Immature natural killer cell (primary cell): Measurements from ENCODE around the gene RGL3. TPM values are rescaled to one million over a fixed set of nuclear protein-coding genes. Genes with fewer than 3 reads are reported as not detected.
"Not testable (repeated sequence)": the region's sequence is repeated elsewhere in the genome, so short reads cannot be mapped to it uniquely, and the experiment has no call there.

ENCODE experiments used
- DNase-seq, 3 donors: peaks; one replicate each; pipeline ENCODE4 v3.0.0; 2022; ENCODE audit warnings: mixed read lengths in 1 of 3
- H3K27ac Mint-ChIP-seq, 6 donors: one replicate each; pipeline ENCODE4 v1.8.0; 2020; ENCODE audit warnings: mixed read lengths in 6 of 6, mild to moderate bottlenecking in 5 of 6, inconsistent platforms in 4 of 6, moderate library complexity in 3 of 6
- H3K27me3 Mint-ChIP-seq, 3 donors: one replicate each; pipeline ENCODE4 v1.8.0; 2020 to 2021; ENCODE audit warnings: low read depth in 3 of 3, mild to moderate bottlenecking in 3 of 3, mixed read lengths in 3 of 3, moderate library complexity in 3 of 3, inconsistent platforms in 1 of 3
- H3K36me3 Mint-ChIP-seq, 3 donors: one replicate each; pipeline ENCODE4 v1.8.0; 2020; ENCODE audit warnings: mixed read lengths in 3 of 3, inconsistent platforms in 2 of 3, mild to moderate bottlenecking in 2 of 3
- H3K4me1 Mint-ChIP-seq, 2 donors: one replicate each; pipeline ENCODE4 v1.8.0; 2020; ENCODE audit warnings: inconsistent platforms in 2 of 2, mild to moderate bottlenecking in 2 of 2, mixed read lengths in 2 of 2, moderate library complexity in 1 of 2
- H3K4me3 Mint-ChIP-seq, 5 donors: one replicate each; pipeline ENCODE4 v1.8.0; 2020; ENCODE audit warnings: mild to moderate bottlenecking in 5 of 5, mixed read lengths in 5 of 5, inconsistent platforms in 3 of 5, moderate library complexity in 3 of 5
- H3K9me3 Mint-ChIP-seq, 6 donors: one replicate each; pipeline ENCODE4 v1.8.0; 2020; ENCODE audit warnings: mild to moderate bottlenecking in 6 of 6, mixed read lengths in 6 of 6, inconsistent platforms in 4 of 6, moderate library complexity in 3 of 6
- polyA plus RNA-seq, 3 donors: library from polyadenylated mRNA; unstranded; fragments of 300-500 nt; fragmentation: Illumina TruSeq; gene quantifications; one replicate each; pipeline ENCODE4 v1.2.3, GENCODE V29; 2021

Gene RGL3
- polyA plus RNA-seq, 3 donors from 2014 or later = not detected

GRCh38 chr19:11444059-11444458 lies 24.9 kb upstream of the RGL3 start:
- peaks cover 5 to 15% of the 10 kb centered on the region in 2 donors for H3K4me1 Mint-ChIP-seq
- peaks cover 0 to 17% (median 6%) of the 10 kb centered on the region in 3 donors for H3K36me3 Mint-ChIP-seq
- H3K4me3 Mint-ChIP-seq = no peak overlapping the region
- no peak overlapping the region for H3K27ac Mint-ChIP-seq
- no peak for DNase-seq
- H3K27me3 Mint-ChIP-seq = no peaks in the 10 kb centered on the region
- H3K9me3 Mint-ChIP-seq = no peaks in the 10 kb centered on the region

DNA sequence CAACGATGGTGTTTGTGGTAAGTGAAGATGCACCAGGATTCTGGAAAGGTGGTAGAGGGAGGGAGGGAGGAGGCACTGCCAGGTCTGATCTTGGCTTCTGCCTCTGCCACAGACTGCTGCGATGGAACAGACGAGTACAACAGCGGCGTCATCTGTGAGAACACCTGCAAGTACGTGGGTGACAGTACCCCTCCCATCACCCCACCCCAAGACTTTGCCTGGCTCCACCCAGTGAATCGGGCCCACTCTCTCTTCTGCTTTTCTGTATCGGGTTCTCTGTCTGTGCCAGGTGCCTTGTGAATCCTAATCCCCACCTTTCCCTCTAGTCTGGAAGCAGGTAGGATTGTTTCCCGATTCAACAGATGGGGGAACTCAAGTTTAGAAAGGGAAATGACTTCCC lies 18.8 kb upstream of the RGL3 start:
- Mint-ChIP-seq H3K27me3 (peaks cover 5 to 8% (median 6%) of the 10 kb centered on the region in 3 donors), H3K9me3 (no peaks in the 10 kb centered on the region), H3K4me1 (peaks cover 29 to 47% of the 10 kb centered on the region in 2 donors), H3K36me3 (peaks cover 3 to 25% (median 15%) of the 10 kb centered on the region in 3 donors), H3K27ac (peak overlapping the region in 2 of 6 donors; percentile 34 to 76), H3K4me3 (peak overlapping the region in 4 of 5 donors; percentile 40 to 100 (median 56))
- no peak for DNase-seq

DNA sequence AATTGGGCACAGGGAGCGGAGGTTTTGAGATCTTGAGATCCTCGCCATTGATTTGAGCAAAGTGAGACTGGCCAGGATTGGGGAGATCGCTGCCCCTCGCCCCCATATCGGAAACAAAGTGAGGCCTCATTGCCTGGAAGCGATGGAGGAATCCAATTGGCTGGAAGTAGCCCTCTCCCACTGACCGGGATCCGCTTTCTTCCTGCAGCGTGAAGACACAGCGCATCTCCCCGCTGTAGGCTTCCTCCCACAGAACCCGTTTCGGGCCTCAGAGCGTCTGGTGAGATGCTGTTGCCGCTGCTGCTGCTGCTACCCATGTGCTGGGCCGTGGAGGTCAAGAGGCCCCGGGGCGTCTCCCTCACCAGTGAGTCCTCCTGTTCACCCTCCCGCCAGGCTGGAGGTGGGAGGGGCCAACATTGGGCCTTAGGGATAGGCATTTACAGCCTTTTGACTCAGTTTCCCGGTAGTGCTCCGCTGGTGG lies 16.8 kb upstream of the RGL3 start:
- Mint-ChIP-seq H3K4me3 (peak overlapping the region; percentile 99 to 100 (median 100)), H3K4me1 (peaks cover 26 to 36% of the 10 kb centered on the region in 2 donors), H3K27ac (peak overlapping the region; percentile 92 to 99 (median 98)), H3K36me3 (peaks cover 3 to 15% (median 12%) of the 10 kb centered on the region in 3 donors), H3K27me3 (peaks cover 5 to 8% (median 6%) of the 10 kb centered on the region in 3 donors), H3K9me3 (no peaks in the 10 kb centered on the region)
- DNase-seq = peak in 1 of 3 donors; percentile 13

DNA sequence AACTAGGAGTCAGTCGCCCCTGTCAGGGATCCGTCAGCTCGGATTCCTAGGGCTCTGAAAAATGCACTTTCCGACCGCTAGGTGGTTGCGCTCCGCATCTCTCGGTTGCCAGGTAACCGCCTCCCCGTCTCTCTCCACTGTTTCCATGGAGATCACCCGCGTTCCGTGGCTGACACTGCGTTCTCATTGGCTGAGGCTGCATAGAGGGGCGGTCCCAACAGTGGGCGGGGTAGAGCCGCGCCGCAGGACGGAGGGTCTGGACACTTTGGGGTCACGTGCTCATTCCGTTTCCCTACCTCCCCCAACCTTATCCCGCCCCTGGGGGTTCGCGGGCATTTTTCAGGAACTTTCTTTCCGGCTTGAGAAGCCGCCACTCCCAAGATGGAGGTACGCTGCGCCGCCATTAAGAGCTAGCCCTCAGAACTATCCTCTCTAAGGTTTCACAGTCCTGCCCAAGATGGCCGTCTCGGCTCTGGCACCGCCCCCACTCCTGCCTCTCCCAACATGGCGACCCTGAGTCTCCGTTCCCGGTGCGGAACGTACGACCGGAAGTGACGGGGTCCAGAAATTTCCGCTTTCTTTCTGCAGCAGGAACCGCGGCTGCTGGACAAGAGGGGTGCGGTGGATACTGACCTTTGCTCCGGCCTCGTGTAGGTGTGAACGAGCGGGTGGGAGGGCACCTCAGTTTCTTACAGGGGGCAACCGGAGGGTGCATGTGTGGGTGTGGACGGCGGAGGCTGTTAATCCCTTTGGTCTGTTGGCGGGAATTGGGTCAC lies 16.1 kb upstream of the RGL3 start, which contains the start of the genes ODAD3 and PRKCSH:
Gene ODAD3, minus strand, starts transcription at position 65 of the 776 bp plus-strand sequence. CDS start 105 bp downstream, outside the sequence.
Gene PRKCSH, plus strand, starts transcription at position 579 of the 776 bp plus-strand sequence. CDS start 483 bp downstream, outside the sequence.
- peaks cover 3 to 11% (median 9%) of the 10 kb centered on the region in 3 donors for H3K36me3 Mint-ChIP-seq
- H3K27ac Mint-ChIP-seq = peak within 1 kb of the TSS; percentile 92 to 99 (median 98)
- H3K27me3 Mint-ChIP-seq = peaks cover 5 to 8% (median 6%) of the 10 kb centered on the region in 3 donors
- H3K4me1 Mint-ChIP-seq = peaks cover 24 to 32% of the 10 kb centered on the region in 2 donors
- H3K9me3 Mint-ChIP-seq = no peaks in the 10 kb centered on the region
- peak; percentile 98 to 99 (median 99) for DNase-seq
- peak within 1 kb of the TSS; percentile 99 to 100 (median 100) for H3K4me3 Mint-ChIP-seq

GRCh38 chr19:11434703-11435056 lies 15.6 kb upstream of the RGL3 start:
- Mint-ChIP-seq H3K4me1 (peaks cover 24 to 32% of the 10 kb centered on the region in 2 donors), H3K36me3 (peaks cover 3 to 11% (median 9%) of the 10 kb centered on the region in 3 donors), H3K9me3 (no peaks in the 10 kb centered on the region), H3K27ac (peak overlapping the region; percentile 92 to 99 (median 98)), H3K4me3 (peak overlapping the region; percentile 99 to 100 (median 100)), H3K27me3 (peaks cover 5 to 8% (median 6%) of the 10 kb centered on the region in 3 donors)
- DNase-seq = no peak

DNA sequence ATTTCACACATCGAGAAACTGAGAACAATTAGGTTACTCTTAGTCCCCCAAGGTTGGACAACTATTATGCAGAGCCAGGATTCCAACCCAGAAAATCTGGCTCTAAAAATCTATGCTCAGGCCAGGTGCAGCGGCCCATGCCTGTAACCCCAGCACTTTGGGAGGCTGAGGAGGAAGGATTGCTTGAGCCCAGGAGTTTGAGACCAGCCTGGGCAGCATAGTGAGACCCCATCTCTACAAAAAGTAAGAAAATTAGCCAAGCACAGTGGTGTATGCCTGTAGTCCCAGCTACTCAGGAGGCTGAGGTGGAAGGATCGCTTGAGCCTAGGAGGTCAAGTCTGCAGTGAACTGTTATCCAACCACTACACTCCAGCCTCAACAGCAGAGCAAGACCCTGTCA lies 14.4 kb upstream of the RGL3 start:
- H3K4me1 Mint-ChIP-seq = peaks cover 24 to 32% of the 10 kb centered on the region in 2 donors
- not testable (repeated sequence) for DNase-seq, H3K9me3 Mint-ChIP-seq, H3K27me3 Mint-ChIP-seq
- peak overlapping the region in 2 of 5 donors; percentile 21 to 26 for H3K4me3 Mint-ChIP-seq
- peaks cover 3 to 11% (median 9%) of the 10 kb centered on the region in 3 donors for H3K36me3 Mint-ChIP-seq
- peak overlapping the region in 1 of 6 donors; percentile 40 for H3K27ac Mint-ChIP-seq

- Mint-ChIP-seq H3K4me1 (peaks cover 17 to 19% of the 10 kb centered on the region in 2 donors), H3K4me3 (no peak overlapping the region), H3K27ac (no peak overlapping the region), H3K9me3 (no peaks in the 10 kb centered on the region), H3K36me3 (no peaks in the 10 kb centered on the region), H3K27me3 (peaks cover 7 to 16% (median 9%) of the 10 kb centered on the region in 3 donors)
- no peak for DNase-seq
These were observed 7.5 kb upstream of the RGL3 start for GRCh38 chr19:11426656-11427055.

DNA sequence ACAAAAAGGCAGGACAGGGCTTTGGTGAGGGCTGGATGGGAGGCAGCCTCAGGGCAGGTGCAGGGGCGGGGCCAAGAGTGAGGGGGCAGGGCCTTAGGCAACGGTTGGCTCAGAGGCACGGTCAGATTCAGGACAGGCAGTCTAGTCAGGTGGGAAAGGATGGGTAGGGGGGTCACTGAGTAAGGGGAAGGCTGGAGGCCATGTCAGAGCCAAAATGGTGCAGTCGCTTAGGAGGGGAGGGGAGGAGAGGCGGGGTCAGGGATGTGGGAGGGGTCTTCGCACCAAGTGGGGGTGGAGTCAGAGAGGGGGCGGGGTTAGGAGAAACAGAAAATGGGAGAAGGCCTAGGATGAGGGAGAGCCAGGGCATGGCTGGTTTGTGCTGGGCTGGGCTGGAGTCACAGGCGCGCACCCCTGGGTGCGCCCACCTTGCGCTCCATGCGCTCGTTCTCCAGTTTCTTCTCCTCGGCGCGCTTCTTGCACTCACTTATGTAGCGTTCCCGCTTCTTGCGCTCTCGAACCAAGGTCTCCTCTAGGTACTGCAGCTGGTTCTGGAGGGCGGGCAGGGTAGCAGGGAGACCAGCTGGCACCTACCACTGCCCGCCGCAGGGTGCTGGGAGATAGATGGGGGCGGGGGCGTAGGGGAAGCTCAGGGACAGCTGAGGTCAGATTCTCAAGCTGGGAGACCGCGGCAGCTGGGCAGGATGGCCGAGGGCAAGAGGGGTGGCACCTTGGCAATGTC lies 6.8 kb upstream of the RGL3 start:
- Mint-ChIP-seq H3K27ac (no peak overlapping the region), H3K36me3 (no peaks in the 10 kb centered on the region), H3K4me3 (no peak overlapping the region), H3K27me3 (peaks cover 12 to 17% (median 12%) of the 10 kb centered on the region in 3 donors), H3K9me3 (no peaks in the 10 kb centered on the region), H3K4me1 (peaks cover 24% of the 10 kb centered on the region in 2 donors)
- DNase-seq = no peak

DNA sequence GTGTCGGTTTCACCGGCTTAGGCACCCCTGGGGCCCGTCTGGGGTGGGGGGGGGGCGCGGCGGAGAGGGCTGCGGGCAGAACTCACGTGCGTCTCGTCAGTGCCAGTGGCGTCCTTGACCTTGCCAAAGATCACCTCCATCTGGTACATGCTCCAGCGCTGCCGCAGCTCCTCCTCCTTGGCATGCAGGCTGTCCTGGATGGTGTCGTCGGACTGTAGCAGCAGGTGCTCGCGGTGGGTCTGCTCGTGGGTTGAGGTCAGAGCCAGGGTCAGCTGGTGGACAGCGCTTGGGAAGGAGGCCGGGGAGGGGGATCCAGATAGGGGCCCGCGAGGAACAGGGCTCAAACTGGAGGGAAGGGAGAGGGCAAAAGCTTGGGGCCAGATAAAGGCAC lies 4.7 kb upstream of the RGL3 start:
- Mint-ChIP-seq H3K4me1 (peaks cover 30 to 31% of the 10 kb centered on the region in 2 donors), H3K27ac (no peak overlapping the region), H3K4me3 (no peak overlapping the region), H3K9me3 (no peaks in the 10 kb centered on the region), H3K27me3 (peaks cover 15 to 24% (median 16%) of the 10 kb centered on the region in 3 donors), H3K36me3 (no peaks in the 10 kb centered on the region)
- DNase-seq = no peak

- peak overlapping the region; percentile 77 to 87 (median 84) for H3K4me3 Mint-ChIP-seq
- DNase-seq = no peak
- peak overlapping the region in 1 of 6 donors; percentile 53 for H3K27ac Mint-ChIP-seq
- no peaks in the 10 kb centered on the region for H3K36me3 Mint-ChIP-seq
- H3K4me1 Mint-ChIP-seq = peaks cover 30 to 31% of the 10 kb centered on the region in 2 donors
- no peaks in the 10 kb centered on the region for H3K9me3 Mint-ChIP-seq
- peaks cover 14 to 26% (median 16%) of the 10 kb centered on the region in 3 donors for H3K27me3 Mint-ChIP-seq
These were observed 4.2 kb upstream of the RGL3 start for GRCh38 chr19:11423164-11423790.

GRCh38 chr19:11422163-11423065 lies 3.3 kb upstream of the RGL3 start:
- Mint-ChIP-seq H3K4me3 (peak overlapping the region; percentile 77 to 87 (median 84)), H3K27ac (peak overlapping the region in 3 of 6 donors; percentile 10 to 75 (median 34)), H3K27me3 (peaks cover 15 to 25% (median 16%) of the 10 kb centered on the region in 3 donors), H3K4me1 (peaks cover 30 to 31% of the 10 kb centered on the region in 2 donors), H3K36me3 (no peaks in the 10 kb centered on the region), H3K9me3 (no peaks in the 10 kb centered on the region)
- peak; percentile 69 to 76 (median 75) for DNase-seq

DNA sequence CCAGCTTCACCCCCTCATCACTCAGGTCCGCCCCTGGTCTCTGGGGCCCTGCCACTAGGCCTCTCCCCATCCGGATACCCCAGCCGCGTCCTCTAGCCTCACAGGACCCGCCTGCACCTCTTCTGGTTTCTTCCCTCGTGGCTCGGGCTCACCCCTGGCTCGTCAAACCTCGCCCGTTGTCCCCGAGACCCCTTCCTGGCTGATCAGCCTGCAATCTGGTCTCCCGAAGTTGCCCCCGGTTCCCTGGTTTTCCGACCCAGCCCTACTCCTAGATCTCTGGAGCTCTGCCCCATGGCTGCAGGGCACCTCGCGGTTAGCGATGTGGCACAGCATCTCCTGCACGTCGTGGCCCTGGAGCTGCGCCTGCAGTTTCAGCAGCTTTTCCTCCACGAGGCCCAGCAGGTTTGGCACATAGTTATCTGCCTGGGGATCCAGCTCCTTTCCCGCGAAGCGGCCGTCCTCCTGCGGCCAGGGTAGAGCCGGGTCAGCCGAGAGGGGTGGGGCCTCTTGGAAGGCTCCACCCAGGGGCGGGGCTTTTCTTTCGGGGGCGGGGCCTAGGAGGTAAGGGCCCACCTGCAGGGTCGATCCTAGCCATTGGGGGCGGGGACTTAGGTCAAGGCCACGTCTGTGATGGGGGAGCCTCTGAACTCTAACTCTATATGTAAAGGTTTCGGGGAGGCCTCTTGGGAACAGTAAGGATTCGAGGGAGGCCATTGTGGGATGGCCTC lies 2.4 kb upstream of the RGL3 start:
- Mint-ChIP-seq H3K36me3 (no peaks in the 10 kb centered on the region), H3K4me1 (peaks cover 30 to 31% of the 10 kb centered on the region in 2 donors), H3K4me3 (peak overlapping the region; percentile 69 to 86 (median 83)), H3K27me3 (peaks cover 17 to 25% (median 18%) of the 10 kb centered on the region in 3 donors), H3K9me3 (no peaks in the 10 kb centered on the region), H3K27ac (peak overlapping the region in 4 of 6 donors; percentile 10 to 75 (median 46))
- DNase-seq = peak; percentile 44 to 49 (median 49)
